ENCODE results near the gene SLC44A3. TPM values are rescaled to one million over a fixed set of nuclear protein-coding genes. Genes with fewer than 3 reads are reported as not detected.
A peak's percentile ranks its signal among the peaks of the same experiment; 100 is the strongest.

SLC44A3 gene
- total and polyA plus RNA-seq, 2 of the 13 experiments (the other 11 are each of a cell fraction or from before 2014, with no cell fraction given), result 6.8 to 14.1 TPM

DNA sequence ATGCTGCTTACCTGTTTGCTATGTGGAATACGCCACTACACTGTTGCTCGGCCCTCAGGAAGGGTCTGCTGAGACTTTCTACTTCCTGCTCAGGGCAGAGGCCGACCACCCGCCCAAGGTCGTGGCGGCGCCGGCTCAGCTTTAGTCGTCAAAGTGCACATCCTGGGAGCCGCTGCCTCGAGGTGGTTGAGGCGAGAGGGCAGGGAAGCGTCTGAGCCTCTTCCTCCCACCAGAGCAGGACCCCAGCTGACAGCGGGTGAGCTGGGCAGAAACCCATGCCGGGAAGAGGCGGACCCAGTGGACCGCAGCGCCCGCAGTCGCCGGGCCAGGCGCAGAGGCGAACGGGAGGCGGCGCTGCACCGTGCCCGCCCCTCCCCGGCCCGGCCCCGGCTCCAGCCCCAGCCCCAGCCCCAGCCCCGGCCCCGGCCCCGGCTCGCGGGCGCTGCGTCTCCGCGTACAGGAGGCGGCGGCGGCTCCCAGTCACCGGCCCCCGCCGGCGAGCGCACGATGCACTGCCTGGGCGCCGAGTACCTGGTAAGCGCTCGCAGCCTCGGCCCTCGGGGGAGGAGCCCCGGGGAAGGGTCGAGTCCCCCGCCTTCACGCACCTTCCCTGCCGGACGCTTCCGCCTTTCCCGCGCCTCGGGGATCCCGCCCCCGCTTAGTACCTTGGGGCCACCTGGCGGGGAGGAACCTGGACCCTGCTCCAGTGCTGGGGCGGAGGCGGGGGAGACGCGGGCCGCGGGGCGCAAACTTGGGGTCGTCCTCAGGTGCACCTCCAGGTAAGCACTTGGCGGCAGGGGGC, at the start of gene SLC44A3 (continued):
- TF ChIP-seq ZNF274 (CRISPR knock-in tag; IDR thresholded peaks at IDR 0.05) (no peak), ZFX (CRISPR knock-in tag; IDR thresholded peaks at IDR 0.05; ENCODE audit: low read depth) (peak; percentile 74), ZNF17 (CRISPR knock-in tag; IDR thresholded peaks at IDR 0.05) (no peak), TBP (CRISPR knock-in tag; IDR thresholded peaks at IDR 0.05) (no peak), HOXD1 (CRISPR knock-in tag; IDR thresholded peaks at IDR 0.05) (0 out of 2 replicates have a peak, but pooled peaks have one; percentile 18), ZNF772 (CRISPR knock-in tag; IDR thresholded peaks at IDR 0.05) (no peak; the same call in 1 of the 2 replicates), ZBTB7A (CRISPR knock-in tag; IDR thresholded peaks at IDR 0.05) (no peak), ZNF136 (CRISPR knock-in tag; IDR thresholded peaks at IDR 0.05; ENCODE audit: low read depth) (no peak), ZNF879 (CRISPR knock-in tag; IDR thresholded peaks at IDR 0.05) (no peak), ZMYM4 (CRISPR knock-in tag; IDR thresholded peaks at IDR 0.05) (no peak), ATF7 (IDR thresholded peaks at IDR 0.05) (no peak), ATF7 (CRISPR knock-in tag; IDR thresholded peaks at IDR 0.05) (no peak), ATF7-NPFF (CRISPR knock-in tag; IDR thresholded peaks at IDR 0.05; ENCODE audit: low read depth) (no peak; the same call in 1 of the 2 replicates), ZNF549 (CRISPR knock-in tag; IDR thresholded peaks at IDR 0.05) (no peak), SMARCE1 (IDR thresholded peaks at IDR 0.05; ENCODE audit: borderline replicate concordance) (no peak), SNAPC2 (CRISPR knock-in tag; IDR thresholded peaks at IDR 0.05) (no peak)
- TF ChIP-seq, protein P1, sequence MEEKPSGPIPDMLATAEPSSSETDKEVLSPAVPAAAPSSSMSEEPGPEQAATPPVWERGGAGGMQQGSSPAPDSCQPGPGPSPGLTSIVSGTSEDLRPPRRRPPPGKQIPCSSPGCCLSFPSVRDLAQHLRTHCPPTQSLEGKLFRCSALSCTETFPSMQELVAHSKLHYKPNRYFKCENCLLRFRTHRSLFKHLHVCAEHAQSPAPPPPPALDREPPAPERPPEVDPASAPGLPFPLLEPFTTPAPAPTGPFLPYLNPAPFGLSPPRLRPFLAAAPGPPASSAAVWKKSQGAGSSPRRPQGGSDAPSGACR (CRISPR knock-in tag; IDR thresholded peaks at IDR 0.05), result no peak
- TF ChIP-seq, protein P2, sequence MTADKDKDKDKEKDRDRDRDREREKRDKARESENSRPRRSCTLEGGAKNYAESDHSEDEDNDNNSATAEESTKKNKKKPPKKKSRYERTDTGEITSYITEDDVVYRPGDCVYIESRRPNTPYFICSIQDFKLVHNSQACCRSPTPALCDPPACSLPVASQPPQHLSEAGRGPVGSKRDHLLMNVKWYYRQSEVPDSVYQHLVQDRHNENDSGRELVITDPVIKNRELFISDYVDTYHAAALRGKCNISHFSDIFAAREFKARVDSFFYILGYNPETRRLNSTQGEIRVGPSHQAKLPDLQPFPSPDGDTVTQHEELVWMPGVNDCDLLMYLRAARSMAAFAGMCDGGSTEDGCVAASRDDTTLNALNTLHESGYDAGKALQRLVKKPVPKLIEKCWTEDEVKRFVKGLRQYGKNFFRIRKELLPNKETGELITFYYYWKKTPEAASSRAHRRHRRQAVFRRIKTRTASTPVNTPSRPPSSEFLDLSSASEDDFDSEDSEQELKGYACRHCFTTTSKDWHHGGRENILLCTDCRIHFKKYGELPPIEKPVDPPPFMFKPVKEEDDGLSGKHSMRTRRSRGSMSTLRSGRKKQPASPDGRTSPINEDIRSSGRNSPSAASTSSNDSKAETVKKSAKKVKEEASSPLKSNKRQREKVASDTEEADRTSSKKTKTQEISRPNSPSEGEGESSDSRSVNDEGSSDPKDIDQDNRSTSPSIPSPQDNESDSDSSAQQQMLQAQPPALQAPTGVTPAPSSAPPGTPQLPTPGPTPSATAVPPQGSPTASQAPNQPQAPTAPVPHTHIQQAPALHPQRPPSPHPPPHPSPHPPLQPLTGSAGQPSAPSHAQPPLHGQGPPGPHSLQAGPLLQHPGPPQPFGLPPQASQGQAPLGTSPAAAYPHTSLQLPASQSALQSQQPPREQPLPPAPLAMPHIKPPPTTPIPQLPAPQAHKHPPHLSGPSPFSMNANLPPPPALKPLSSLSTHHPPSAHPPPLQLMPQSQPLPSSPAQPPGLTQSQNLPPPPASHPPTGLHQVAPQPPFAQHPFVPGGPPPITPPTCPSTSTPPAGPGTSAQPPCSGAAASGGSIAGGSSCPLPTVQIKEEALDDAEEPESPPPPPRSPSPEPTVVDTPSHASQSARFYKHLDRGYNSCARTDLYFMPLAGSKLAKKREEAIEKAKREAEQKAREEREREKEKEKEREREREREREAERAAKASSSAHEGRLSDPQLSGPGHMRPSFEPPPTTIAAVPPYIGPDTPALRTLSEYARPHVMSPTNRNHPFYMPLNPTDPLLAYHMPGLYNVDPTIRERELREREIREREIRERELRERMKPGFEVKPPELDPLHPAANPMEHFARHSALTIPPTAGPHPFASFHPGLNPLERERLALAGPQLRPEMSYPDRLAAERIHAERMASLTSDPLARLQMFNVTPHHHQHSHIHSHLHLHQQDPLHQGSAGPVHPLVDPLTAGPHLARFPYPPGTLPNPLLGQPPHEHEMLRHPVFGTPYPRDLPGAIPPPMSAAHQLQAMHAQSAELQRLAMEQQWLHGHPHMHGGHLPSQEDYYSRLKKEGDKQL (CRISPR knock-in tag; IDR thresholded peaks at IDR 0.05; ENCODE audit: low read depth), result no peak
- TF ChIP-seq, protein P3, sequence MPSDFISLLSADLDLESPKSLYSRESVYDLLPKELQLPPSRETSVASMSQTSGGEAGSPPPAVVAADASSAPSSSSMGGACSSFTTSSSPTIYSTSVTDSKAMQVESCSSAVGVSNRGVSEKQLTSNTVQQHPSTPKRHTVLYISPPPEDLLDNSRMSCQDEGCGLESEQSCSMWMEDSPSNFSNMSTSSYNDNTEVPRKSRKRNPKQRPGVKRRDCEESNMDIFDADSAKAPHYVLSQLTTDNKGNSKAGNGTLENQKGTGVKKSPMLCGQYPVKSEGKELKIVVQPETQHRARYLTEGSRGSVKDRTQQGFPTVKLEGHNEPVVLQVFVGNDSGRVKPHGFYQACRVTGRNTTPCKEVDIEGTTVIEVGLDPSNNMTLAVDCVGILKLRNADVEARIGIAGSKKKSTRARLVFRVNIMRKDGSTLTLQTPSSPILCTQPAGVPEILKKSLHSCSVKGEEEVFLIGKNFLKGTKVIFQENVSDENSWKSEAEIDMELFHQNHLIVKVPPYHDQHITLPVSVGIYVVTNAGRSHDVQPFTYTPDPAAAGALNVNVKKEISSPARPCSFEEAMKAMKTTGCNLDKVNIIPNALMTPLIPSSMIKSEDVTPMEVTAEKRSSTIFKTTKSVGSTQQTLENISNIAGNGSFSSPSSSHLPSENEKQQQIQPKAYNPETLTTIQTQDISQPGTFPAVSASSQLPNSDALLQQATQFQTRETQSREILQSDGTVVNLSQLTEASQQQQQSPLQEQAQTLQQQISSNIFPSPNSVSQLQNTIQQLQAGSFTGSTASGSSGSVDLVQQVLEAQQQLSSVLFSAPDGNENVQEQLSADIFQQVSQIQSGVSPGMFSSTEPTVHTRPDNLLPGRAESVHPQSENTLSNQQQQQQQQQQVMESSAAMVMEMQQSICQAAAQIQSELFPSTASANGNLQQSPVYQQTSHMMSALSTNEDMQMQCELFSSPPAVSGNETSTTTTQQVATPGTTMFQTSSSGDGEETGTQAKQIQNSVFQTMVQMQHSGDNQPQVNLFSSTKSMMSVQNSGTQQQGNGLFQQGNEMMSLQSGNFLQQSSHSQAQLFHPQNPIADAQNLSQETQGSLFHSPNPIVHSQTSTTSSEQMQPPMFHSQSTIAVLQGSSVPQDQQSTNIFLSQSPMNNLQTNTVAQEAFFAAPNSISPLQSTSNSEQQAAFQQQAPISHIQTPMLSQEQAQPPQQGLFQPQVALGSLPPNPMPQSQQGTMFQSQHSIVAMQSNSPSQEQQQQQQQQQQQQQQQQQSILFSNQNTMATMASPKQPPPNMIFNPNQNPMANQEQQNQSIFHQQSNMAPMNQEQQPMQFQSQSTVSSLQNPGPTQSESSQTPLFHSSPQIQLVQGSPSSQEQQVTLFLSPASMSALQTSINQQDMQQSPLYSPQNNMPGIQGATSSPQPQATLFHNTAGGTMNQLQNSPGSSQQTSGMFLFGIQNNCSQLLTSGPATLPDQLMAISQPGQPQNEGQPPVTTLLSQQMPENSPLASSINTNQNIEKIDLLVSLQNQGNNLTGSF (CRISPR knock-in tag; IDR thresholded peaks at IDR 0.05), result no peak

Measured in HepG2 (cell line).